K562 (cell line): ENCODE data around the gene KCNH2. TPM values are rescaled to one million over a fixed set of nuclear protein-coding genes. Genes with fewer than 3 reads are reported as not detected.
A peak's percentile ranks its signal among the peaks of the same experiment; 100 is the strongest.

Experiments
- AFF4 ChIP-seq: sonication (generic); formaldehyde crosslinking; IDR thresholded peaks from 2 replicates; pipeline ENCODE4 v1.8.0; 2023; ENCODE audit warnings: mild to moderate bottlenecking, missing genetic modification reagents
- ARID2 ChIP-seq: fragments of 450-650 bp; IDR thresholded peaks from 2 replicates; pipeline ENCODE4 v1.6.1; 2017; ENCODE audit warnings: antibody characterized with exemption, mild to moderate bottlenecking
- BRD9 ChIP-seq: fragments of 450-650 bp; IDR thresholded peaks from 2 replicates; pipeline ENCODE4 v1.6.1; 2018; ENCODE audit warnings: low read depth; ENCODE audit not compliant: partially characterized antibody
- CHD2 ChIP-seq: IDR thresholded peaks from 2 replicates; pipeline ENCODE4 v1.6.1; 2011; ENCODE audit warnings: low read depth, low read length
- GATAD2B ChIP-seq: fragments of 450-650 bp; IDR thresholded peaks from 2 replicates; pipeline ENCODE4 v1.6.1; 2017; ENCODE audit warnings: mild to moderate bottlenecking, borderline replicate concordance
- TAF7 ChIP-seq: fragments of 450-650 bp; IDR thresholded peaks from 2 replicates; pipeline ENCODE4 v1.6.1; 2016; ENCODE audit warnings: missing genetic modification characterization, missing compliant biosample characterization
- VEZF1 ChIP-seq: fragments of 200-800 bp; sonication (Bioruptor generic); IDR thresholded peaks from 2 replicates; pipeline ENCODE4 v1.6.1; 2017; ENCODE audit warnings: missing genetic modification characterization, missing compliant biosample characterization
- ZNF124 ChIP-seq: sonication (generic); formaldehyde crosslinking; IDR thresholded peaks from 2 replicates; pipeline ENCODE4 v1.8.1; 2022; ENCODE audit warnings: missing genetic modification reagents
- ZNF133 ChIP-seq: fragments of 250-450 bp; sonication (Bioruptor Pico); IDR thresholded peaks from 2 replicates; pipeline ENCODE4 v1.4.0; 2020; ENCODE audit warnings: mild to moderate bottlenecking
- ZNF431 ChIP-seq: sonication (generic); formaldehyde crosslinking; IDR thresholded peaks from 2 replicates; pipeline ENCODE4 v1.8.0; 2022; ENCODE audit warnings: mild to moderate bottlenecking, missing genetic modification reagents
- ZNF592 ChIP-seq: fragments of 450-650 bp; IDR thresholded peaks from 2 replicates; pipeline ENCODE4 v1.6.1; 2017; ENCODE audit warnings: antibody characterized with exemption, mild to moderate bottlenecking
- polyA plus RNA-seq, 8 experiments: library from polyadenylated mRNA; depleted of rRNA in 4 of 8; stranded (reverse) in 5 of 8; unstranded in 3 of 8; fragments of >200 nt; fragmentation: Nextera tagmentation in 2 of 8; fragmentation: Illumina TruSeq in 1 of 8; extraction: Ambion mirVana in 2 of 8; extraction: Trizol in 1 of 8; gene quantifications; 2 replicates each; pipeline versions ENCODE4 v1.2.1 to v1.2.3, GENCODE V29; 2011 to 2014; ENCODE audit warnings: inconsistent platforms in 1 of 8, missing spikeins in 1 of 8
- total RNA-seq, 7 experiments: library from RNA; depleted of rRNA in 6 of 7; stranded (reverse); fragments of >200 nt in 6 of 7; fragmentation: Illumina TruSeq in 2 of 7; extraction: Trizol in 2 of 7; gene quantifications; 2 replicates each; pipeline versions ENCODE4 v1.2.1 to v1.2.3, GENCODE V29; 2011 to 2021; ENCODE audit warnings: low replicate concordance in 1 of 7
- TF ChIP-seq, protein P1 (sequence below): IDR thresholded peaks from 2 replicates; pipeline ENCODE4 v1.6.1; 2012; ENCODE audit warnings: low read depth, low read length, improper control_type of control experiment, borderline replicate concordance
- TF ChIP-seq, protein P2 (sequence below): fragments of 250-450 bp; sonication (Bioruptor Pico); IDR thresholded peaks from 2 replicates; pipeline ENCODE4 v1.4.0; 2020; ENCODE audit warnings: mild to moderate bottlenecking, moderate library complexity, borderline replicate concordance

The KCNH2 gene
- total and polyA plus RNA-seq, 9 of the 15 experiments (the other 6 are each of a cell fraction or from before 2014, with no cell fraction given): 18.1 to 368 (median 218) TPM

- 0 out of 2 replicates have a peak, but pooled peaks have one; percentile 30 for TF ChIP-seq AFF4 (CRISPR knock-in tag)
- TF ChIP-seq ZNF124 (CRISPR knock-in tag): no peak
- no peak for TF ChIP-seq VEZF1
- TF ChIP-seq, protein P1, sequence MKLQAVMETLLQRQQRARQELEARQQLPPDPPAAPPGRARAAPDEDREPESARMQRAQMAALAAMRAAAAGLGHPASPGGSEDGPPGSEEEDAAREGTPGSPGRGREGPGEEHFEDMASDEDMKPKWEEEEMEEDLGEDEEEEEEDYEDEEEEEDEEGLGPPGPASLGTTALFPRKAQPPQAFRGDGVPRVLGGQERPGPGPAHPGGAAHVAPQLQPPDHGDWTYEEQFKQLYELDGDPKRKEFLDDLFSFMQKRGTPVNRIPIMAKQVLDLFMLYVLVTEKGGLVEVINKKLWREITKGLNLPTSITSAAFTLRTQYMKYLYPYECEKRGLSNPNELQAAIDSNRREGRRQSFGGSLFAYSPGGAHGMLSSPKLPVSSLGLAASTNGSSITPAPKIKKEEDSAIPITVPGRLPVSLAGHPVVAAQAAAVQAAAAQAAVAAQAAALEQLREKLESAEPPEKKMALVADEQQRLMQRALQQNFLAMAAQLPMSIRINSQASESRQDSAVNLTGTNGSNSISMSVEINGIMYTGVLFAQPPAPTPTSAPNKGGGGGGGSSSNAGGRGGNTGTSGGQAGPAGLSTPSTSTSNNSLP: no peak
- TF ChIP-seq ZNF431 (CRISPR knock-in tag): no peak
- peak; percentile 77; the same call in 1 of the 2 replicates for TF ChIP-seq ZNF592
- TF ChIP-seq TAF7 (tag): no peak
- TF ChIP-seq, protein P2, sequence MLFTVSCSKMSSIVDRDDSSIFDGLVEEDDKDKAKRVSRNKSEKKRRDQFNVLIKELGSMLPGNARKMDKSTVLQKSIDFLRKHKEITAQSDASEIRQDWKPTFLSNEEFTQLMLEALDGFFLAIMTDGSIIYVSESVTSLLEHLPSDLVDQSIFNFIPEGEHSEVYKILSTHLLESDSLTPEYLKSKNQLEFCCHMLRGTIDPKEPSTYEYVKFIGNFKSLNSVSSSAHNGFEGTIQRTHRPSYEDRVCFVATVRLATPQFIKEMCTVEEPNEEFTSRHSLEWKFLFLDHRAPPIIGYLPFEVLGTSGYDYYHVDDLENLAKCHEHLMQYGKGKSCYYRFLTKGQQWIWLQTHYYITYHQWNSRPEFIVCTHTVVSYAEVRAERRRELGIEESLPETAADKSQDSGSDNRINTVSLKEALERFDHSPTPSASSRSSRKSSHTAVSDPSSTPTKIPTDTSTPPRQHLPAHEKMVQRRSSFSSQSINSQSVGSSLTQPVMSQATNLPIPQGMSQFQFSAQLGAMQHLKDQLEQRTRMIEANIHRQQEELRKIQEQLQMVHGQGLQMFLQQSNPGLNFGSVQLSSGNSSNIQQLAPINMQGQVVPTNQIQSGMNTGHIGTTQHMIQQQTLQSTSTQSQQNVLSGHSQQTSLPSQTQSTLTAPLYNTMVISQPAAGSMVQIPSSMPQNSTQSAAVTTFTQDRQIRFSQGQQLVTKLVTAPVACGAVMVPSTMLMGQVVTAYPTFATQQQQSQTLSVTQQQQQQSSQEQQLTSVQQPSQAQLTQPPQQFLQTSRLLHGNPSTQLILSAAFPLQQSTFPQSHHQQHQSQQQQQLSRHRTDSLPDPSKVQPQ: no peak
- no peak for TF ChIP-seq GATAD2B
- TF ChIP-seq BRD9: peak; percentile 72
- peak; percentile 96 for TF ChIP-seq ARID2
- TF ChIP-seq ZNF133 (CRISPR knock-in tag): 0 out of 2 replicates have a peak, but pooled peaks have one; percentile 9
- TF ChIP-seq CHD2: 0 out of 2 replicates have a peak, but pooled peaks have one; percentile 28
These were observed 79.6 kb downstream of the KCNH2 start (continued) for GRCh38 chr7:150898475-150899011.
